ENCODE measurements around the gene LBP.

DNA sequence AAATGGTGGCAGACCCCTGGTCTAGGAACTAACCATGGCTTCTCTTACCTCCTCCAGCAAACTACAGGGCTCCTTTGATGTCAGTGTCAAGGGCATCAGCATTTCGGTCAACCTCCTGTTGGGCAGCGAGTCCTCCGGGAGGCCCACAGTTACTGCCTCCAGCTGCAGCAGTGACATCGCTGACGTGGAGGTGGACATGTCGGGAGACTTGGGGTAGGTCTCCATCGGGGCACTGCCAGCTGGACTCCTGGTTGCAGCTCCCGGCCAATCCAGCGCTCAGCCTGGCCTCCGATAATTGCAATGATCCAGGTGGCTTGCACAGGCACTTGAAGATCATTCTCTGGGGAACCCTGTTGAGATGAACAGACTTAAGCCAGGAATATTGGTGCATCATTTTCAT, 7.9 kb downstream of the LBP start:
- TF ChIP-seq, protein P1, sequence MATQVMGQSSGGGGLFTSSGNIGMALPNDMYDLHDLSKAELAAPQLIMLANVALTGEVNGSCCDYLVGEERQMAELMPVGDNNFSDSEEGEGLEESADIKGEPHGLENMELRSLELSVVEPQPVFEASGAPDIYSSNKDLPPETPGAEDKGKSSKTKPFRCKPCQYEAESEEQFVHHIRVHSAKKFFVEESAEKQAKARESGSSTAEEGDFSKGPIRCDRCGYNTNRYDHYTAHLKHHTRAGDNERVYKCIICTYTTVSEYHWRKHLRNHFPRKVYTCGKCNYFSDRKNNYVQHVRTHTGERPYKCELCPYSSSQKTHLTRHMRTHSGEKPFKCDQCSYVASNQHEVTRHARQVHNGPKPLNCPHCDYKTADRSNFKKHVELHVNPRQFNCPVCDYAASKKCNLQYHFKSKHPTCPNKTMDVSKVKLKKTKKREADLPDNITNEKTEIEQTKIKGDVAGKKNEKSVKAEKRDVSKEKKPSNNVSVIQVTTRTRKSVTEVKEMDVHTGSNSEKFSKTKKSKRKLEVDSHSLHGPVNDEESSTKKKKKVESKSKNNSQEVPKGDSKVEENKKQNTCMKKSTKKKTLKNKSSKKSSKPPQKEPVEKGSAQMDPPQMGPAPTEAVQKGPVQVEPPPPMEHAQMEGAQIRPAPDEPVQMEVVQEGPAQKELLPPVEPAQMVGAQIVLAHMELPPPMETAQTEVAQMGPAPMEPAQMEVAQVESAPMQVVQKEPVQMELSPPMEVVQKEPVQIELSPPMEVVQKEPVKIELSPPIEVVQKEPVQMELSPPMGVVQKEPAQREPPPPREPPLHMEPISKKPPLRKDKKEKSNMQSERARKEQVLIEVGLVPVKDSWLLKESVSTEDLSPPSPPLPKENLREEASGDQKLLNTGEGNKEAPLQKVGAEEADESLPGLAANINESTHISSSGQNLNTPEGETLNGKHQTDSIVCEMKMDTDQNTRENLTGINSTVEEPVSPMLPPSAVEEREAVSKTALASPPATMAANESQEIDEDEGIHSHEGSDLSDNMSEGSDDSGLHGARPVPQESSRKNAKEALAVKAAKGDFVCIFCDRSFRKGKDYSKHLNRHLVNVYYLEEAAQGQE (IDR thresholded peaks at IDR 0.05; ENCODE audit: insufficient read depth in 1 of 2, low read depth in 2 of 2, low read length in 2 of 2) = no peak
- no peak for TF ChIP-seq TAF1 (IDR thresholded peaks at IDR 0.05; ENCODE audit: borderline replicate concordance, insufficient read depth, low read length)
- TF ChIP-seq POLR2AphosphoS5 (IDR thresholded peaks at IDR 0.05; ENCODE audit: low read depth, low read length) = no peak
- no peak for TF ChIP-seq SIN3A (IDR thresholded peaks at IDR 0.05; ENCODE audit: borderline replicate concordance, insufficient read depth, low read length)

All from PFSK-1 (cell line).